Natural killer cell (primary cell): ENCODE data around the gene PPP1R16B. TPM values are rescaled to one million over a fixed set of nuclear protein-coding genes. Genes with fewer than 3 reads are reported as not detected.

Experiments used
- ATAC-seq, 3 donors: fragments of 150-1000 bp in 2 of 3; fragments of 200-7000 bp in 1 of 3; cut with Tn5 transposase; 1 replicate in 1 of 3; 2 replicates in 2 of 3; pipeline ENCODE4 v1.10.0; 2021; ENCODE audit warnings: mild to moderate bottlenecking in 2 of 3, moderate library complexity in 2 of 3
- DNase-seq, 2 donors: peaks; one replicate each; pipeline versions ENCODE4 v3.0.0 to v3.0.0-alpha.2; 2013 to 2021; ENCODE audit warnings: mixed read lengths in 1 of 2
- H3K27ac ChIP-seq: one replicate; pipeline ENCODE4 v1.5.1; 2013; ENCODE audit warnings: mild to moderate bottlenecking, low read length
- H3K27me3 ChIP-seq: one replicate; pipeline ENCODE4 v1.6.1; 2013; ENCODE audit warnings: low read length; ENCODE audit not compliant: control insufficient read depth, insufficient read depth
- H3K36me3 ChIP-seq: one replicate; pipeline ENCODE4 v1.6.1; 2013; ENCODE audit warnings: low read length; ENCODE audit not compliant: control insufficient read depth, insufficient read depth
- H3K4me1 ChIP-seq: one replicate; pipeline ENCODE4 v1.6.1; 2013; ENCODE audit warnings: low read length; ENCODE audit not compliant: control insufficient read depth, insufficient read depth
- H3K4me3 ChIP-seq: one replicate; pipeline ENCODE4 v1.5.1; 2013; ENCODE audit warnings: low read length
- H3K9me3 ChIP-seq: one replicate; pipeline ENCODE4 v1.6.1; 2013; ENCODE audit warnings: low read length; ENCODE audit not compliant: control insufficient read depth, insufficient read depth
- H3K27ac Mint-ChIP-seq, 2 donors: one replicate each; pipeline ENCODE4 v1.8.0; 2022; ENCODE audit warnings: mild to moderate bottlenecking in 2 of 2, mixed read lengths in 2 of 2, moderate library complexity in 1 of 2
- H3K27me3 Mint-ChIP-seq, 2 donors: one replicate each; pipeline ENCODE4 v1.8.0; 2022; ENCODE audit warnings: low read depth in 2 of 2, mixed read lengths in 2 of 2
- H3K36me3 Mint-ChIP-seq: one replicate; pipeline ENCODE4 v1.8.0; 2022; ENCODE audit warnings: mixed read lengths
- H3K4me1 Mint-ChIP-seq, 2 donors: one replicate each; pipeline ENCODE4 v1.8.0; 2022; ENCODE audit warnings: mixed read lengths in 2 of 2
- H3K4me3 Mint-ChIP-seq: one replicate; pipeline ENCODE4 v1.8.0; 2022; ENCODE audit warnings: mild to moderate bottlenecking, moderate library complexity, mixed read lengths
- H3K9me3 Mint-ChIP-seq, 2 donors: one replicate each; pipeline ENCODE4 v1.8.0; 2022; ENCODE audit warnings: mixed read lengths in 2 of 2
- CTCF ChIP-seq: fragments of 200-600 bp; IDR thresholded peaks from one replicate; pipeline ENCODE4 v1.8.0; 2022; ENCODE audit warnings: antibody characterized with exemption
- WGBS: methylation state at CpG from one replicate; pipeline ENCODE4 v1.1.7; 2013; ENCODE audit warnings: missing lambda C conversion rate; ENCODE audit not compliant: insufficient coverage; 5-methylcytosine and 5-hydroxymethylcytosine counted together
- intact Hi-C: fragments of 100-400 bp; cut with micrococcal nuclease; formaldehyde crosslinking; loops from one replicate; pipeline ENCODE4 v1.14.2; 2022
- total RNA-seq, 4 donors: library from RNA; stranded (reverse); fragments of 120-200 nt in 1 of 4; gene quantifications; one replicate each; pipeline versions ENCODE4 v1.2.3 to v1.2.4, GENCODE V29; 2013 to 2022

PPP1R16B gene
- total RNA-seq, 3 donors from 2014 or later (not counting 1 experiment from before 2014, with no cell fraction given) = 52.0 to 62.3 (median 53.7) TPM

GRCh38 chr20:38825571-38825900 lies 20.0 kb downstream of the PPP1R16B start:
- Mint-ChIP-seq H3K4me1 (peaks cover 70 to 71% of the 10 kb centered on the region in 2 donors), H3K27ac (peak overlapping the region in 1 of 2 donors; percentile 16), H3K4me3 (no peak overlapping the region), H3K9me3 (peaks cover 0 to 6% of the 10 kb centered on the region in 2 donors), H3K36me3 (peaks cover 19% of the 10 kb centered on the region), H3K27me3 (no peaks in the 10 kb centered on the region)
- no peak for TF ChIP-seq CTCF
- DNase-seq (no peak), ATAC-seq (no peak)
- 100% methylated on average over 1 of the region's 1 CpG for WGBS
- intact Hi-C loops = no loop called here
- Histone ChIP-seq H3K36me3 (peaks cover 15% of the 10 kb centered on the region), H3K4me1 (peaks cover 24% of the 10 kb centered on the region), H3K27ac (no peak overlapping the region), H3K27me3 (no peaks in the 10 kb centered on the region), H3K4me3 (no peak overlapping the region), H3K9me3 (peaks cover 6% of the 10 kb centered on the region)

- peaks cover 0 to 6% of the 10 kb centered on the region in 2 donors for H3K9me3 Mint-ChIP-seq
- peaks cover 17% of the 10 kb centered on the region for H3K36me3 Mint-ChIP-seq
- intact Hi-C loops = no loop called here
- H3K27ac Mint-ChIP-seq = peak overlapping the region in 1 of 2 donors; percentile 16
- Histone ChIP-seq H3K27ac (no peak overlapping the region), H3K4me1 (peaks cover 27% of the 10 kb centered on the region), H3K27me3 (no peaks in the 10 kb centered on the region), H3K4me3 (no peak overlapping the region), H3K36me3 (peaks cover 15% of the 10 kb centered on the region), H3K9me3 (peaks cover 5% of the 10 kb centered on the region)
- WGBS = 95% methylated on average over 7 of the region's 9 CpGs
- H3K27me3 Mint-ChIP-seq = no peaks in the 10 kb centered on the region
- no peak overlapping the region for H3K4me3 Mint-ChIP-seq
- ATAC-seq = no peak
- H3K4me1 Mint-ChIP-seq = peaks cover 74 to 75% of the 10 kb centered on the region in 2 donors
- no peak for TF ChIP-seq CTCF
- DNase-seq = no peak
Measured at GRCh38 chr20:38825901-38826625, 20.6 kb downstream of the PPP1R16B start.

GRCh38 chr20:38827770-38828281 lies 22.3 kb downstream of the PPP1R16B start:
- no peaks in the 10 kb centered on the region for H3K27me3 Mint-ChIP-seq
- DNase-seq = no peak
- no peak for TF ChIP-seq CTCF
- no peaks in the 10 kb centered on the region for H3K9me3 ChIP-seq
- no peak overlapping the region for H3K4me3 Mint-ChIP-seq
- peaks cover 15% of the 10 kb centered on the region for H3K36me3 ChIP-seq
- no peaks in the 10 kb centered on the region for H3K9me3 Mint-ChIP-seq
- peak overlapping the region; percentile 69 to 70 for H3K27ac Mint-ChIP-seq
- intact Hi-C loops = no loop called here
- 62% methylated on average over 6 of the region's 7 CpGs for WGBS
- no peak for ATAC-seq
- no peak overlapping the region for H3K4me3 ChIP-seq
- no peaks in the 10 kb centered on the region for H3K27me3 ChIP-seq
- H3K4me1 ChIP-seq = peaks cover 36% of the 10 kb centered on the region
- peaks cover 2% of the 10 kb centered on the region for H3K36me3 Mint-ChIP-seq
- H3K27ac ChIP-seq = no peak overlapping the region
- peaks cover 73 to 75% of the 10 kb centered on the region in 2 donors for H3K4me1 Mint-ChIP-seq
